Activated gamma-delta T cell treated with anti-CD3 and anti-CD28 coated beads, Interleukin-2, amount 50 U/mL, for 16 hours (primary cell): ENCODE data around the gene NRCAM.

Experiments
- DNase-seq: peaks from one replicate; pipeline ENCODE4 v3.0.0-alpha.2; 2020; ENCODE audit warnings: low read depth

Gene NRCAM

DNA sequence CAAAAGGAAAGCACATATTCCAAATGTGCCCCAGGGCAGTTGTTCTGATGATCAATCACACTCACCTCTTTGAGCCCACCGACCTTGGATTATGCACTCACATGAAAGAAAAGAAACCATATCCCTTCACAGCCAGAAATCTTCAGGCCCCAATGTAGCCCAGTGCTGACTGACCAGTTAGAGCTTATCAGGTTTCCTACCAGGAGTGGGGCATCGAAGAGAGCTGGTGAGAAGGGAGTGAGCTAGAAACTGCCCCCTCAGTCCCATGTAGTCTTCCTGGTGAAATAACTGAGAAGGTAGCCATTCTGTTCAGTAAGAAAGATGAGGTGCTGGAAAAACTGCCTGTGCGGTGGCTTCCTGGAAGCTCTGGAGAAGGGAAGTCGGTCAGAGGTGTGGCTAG lies 32.2 kb downstream of the NRCAM start:
- DNase-seq, result no peak

DNA sequence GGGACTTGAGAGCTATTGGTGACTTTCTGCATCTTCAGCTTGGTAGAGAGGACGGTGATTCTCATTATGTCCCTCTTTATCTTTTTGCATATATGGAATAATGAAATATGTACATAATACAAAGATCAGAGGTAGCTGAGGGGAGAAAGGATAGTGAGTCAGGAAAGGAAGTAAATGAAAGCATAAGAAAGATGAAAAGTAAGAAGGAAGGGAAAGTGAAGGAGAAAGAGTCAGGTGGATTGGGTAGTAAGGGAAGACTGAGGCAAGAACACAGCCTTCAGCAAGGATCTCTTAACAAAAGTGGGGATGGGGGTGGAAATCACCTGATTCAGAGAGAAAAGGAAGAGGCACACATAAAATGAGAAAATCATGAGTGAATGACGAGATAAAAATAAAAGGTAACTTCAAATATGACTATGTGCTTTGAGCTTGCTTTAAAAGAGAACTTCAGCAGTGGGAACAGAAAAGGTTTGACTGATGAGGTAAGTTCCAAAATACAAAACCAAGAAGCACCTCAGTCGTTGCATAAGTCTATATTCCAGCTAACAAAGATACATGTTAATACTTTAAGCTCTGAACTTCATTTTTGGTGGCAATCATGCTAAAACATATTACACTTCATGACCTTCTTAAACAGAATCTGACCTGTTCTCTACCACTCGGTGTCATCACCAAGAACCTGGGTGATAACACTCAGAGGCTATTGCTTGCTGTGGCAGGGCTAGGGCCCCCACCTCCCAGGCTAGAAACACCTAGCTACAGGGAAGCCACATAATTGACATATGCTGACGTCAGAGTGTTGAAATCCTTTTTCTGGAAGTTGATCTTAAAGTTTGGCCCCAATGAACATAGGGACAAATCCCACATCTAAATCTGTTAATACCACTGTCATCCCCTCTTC lies 32.9 kb downstream of the NRCAM start:
- no peak for DNase-seq

DNA sequence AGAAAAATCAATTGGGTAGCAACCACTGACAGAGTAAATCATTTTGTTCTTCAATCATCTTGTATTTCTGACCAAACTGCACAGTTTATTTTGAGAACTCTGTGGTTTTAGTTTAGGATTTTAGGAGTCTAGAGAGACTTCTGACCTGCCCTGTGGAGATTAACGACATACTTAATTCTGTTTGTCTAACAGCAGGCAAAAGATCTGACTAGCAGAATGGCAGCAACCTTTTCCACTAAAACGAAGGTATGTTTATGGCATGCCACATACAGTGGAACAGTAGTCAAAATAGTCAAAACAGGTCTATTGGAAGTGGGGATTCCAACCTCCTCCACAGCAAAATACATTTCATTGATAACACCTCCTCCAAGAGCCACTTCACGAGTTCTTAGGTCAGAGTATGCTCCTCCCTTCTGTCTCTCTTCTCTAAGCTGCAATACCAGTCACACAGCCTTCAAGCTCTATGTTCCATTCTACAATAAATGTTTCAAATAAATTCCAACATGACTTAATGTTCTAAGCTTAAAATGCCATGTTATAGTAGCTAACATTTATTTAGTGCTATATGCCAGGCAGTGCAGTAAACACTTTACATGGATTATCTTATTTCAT lies 34.4 kb downstream of the NRCAM start:
- no peak for DNase-seq

DNA sequence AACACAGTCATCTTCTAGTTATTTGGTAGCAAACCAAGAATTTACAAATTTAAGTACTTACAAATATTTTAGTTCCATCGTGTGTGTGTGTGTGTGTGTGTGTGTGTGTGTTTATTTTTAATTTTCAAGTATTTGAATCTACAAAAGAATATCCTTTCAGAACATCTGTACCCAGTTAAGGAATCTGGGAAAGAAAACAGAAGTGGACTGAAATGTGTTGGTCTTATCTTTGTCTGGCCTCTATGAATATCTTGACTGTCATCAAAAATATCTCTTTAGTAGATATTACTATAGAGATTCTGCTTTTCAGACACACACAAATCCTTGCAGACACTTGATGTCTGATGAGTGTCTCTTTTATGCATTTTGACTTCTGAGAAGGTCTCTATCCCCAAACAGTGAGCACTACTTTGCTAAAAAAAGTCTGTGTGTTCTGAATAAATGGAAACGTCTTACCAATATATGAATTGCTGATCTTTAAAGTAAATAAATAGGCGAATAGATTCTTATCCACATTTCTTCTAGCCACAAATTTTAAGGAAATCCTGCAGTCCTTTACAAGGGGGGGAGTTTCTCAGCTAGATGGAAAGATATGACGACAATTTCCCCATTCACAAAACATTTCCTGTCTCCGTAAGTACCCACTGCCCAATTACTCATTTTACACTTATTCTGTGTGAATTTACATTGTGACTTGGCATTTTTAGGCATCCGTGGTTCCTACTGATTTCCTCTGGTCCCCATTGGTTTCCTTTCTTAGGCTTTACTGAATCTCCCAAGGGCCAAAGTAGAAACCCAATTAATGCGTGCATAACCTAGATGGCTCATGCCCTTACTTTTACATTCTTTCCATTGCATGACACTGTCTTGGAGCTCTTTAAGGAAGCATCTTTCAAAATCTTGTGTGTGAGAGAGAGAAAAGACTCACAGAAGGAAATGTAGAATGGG lies 36.0 kb downstream of the NRCAM start:
- DNase-seq, result no peak

DNA sequence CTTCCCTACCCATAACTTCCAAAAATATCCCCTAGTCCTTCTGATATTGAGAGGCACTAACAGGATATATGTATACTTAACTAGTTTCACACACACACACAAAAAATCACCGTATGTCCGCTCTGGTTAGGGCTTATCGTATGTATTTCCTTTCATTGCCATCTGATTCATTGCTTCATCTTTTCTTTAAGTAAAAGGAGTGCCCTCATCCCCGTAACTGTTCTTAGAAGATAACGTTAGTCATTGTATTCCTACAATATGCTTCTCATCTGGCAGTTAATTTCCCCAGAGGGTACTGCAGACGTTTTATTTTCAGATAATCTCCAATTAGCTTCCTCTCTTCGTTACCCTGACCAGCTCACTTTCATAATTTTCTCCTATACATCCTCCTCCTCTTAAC lies 37.3 kb downstream of the NRCAM start:
- no peak for DNase-seq

DNA sequence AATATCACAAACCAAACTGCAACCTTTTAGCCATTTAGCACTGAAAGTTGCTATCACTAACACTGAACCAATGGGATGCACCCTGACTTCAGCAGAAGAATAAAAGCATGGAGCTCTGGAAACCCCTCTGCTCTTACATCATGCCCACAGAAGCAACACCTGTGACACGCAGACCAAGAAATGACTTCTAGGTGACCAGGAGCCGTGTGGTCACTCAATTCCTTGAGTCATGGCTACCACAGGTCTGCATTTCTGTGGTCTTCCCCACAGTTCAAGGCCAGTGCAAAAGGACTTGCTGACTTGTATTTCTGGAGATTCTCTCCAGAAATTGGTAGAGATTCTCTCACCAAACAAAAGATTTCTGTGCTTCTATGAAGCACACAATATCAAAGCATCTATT lies 38.3 kb downstream of the NRCAM start:
- DNase-seq, result no peak

DNA sequence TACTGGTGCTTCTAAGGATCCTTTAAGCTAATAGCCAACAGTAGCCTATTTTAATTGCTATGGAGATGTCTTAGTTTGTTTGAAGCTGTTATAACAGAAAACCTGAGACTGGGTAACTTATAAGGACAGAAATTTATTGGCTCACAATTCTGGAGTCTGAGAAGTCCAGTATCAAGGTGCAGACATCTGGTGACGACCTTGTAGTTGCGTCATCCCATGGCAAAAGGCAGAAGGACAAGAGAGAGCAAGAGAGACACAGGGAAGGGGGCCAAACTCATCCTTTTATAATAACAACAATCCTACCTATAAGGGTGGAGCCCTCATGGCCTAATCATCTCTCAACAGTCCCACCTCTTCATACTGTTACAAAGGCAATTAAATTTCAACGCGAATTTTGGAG lies 39.1 kb downstream of the NRCAM start:
- no peak for DNase-seq

DNA sequence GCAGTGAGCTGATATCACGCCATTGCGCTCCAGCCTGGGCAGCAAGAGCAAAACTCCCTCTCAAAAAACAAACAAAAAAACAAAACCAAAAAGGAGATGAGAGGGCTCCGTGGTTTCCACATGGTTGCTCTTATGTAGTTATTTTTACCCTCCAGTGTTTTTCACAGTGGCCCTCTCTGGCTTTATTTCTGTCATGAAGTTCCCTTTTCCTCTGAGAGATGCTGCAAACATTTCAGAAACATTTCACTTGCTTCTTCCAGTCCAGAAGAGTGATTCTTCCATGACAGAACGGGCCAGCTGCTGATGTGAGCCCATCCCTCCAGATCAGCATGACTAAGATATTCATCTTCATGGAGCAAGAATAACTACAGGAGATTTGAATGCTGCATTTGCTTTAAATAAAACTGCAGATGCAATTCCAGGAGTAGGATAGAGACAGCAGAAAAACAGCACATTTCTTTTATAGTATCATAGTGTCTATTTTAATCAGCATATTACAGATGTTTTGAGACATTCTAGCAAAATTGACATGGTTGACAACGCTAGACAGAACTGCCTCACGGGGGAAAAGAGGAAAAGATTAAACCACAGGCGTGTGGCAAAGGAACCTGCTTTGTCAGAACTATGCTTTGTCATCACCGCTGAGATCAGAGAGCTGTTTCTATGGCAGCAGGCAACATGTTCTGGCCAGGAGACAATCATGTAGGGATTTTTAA lies 40.3 kb downstream of the NRCAM start:
- no peak for DNase-seq

DNA sequence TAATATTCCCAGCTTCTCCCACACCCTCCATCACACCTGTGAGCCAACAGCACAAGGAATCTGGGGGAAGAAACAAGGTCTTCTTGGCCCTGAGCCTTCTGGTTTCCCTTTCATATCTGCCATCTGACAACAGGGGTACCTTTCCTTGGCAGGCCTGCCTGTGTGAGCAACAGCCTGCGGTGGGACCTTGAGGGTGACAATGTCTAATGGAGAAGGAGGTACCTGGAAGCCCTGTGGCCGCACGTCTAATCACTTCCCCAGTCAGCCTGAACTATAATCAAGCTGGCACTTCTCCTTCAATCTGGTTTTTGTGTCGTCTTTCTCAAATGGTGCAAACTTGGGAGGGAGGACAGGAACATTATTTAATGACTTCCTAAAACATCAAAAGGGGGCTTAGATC lies 41.2 kb downstream of the NRCAM start:
- DNase-seq, result no peak

DNA sequence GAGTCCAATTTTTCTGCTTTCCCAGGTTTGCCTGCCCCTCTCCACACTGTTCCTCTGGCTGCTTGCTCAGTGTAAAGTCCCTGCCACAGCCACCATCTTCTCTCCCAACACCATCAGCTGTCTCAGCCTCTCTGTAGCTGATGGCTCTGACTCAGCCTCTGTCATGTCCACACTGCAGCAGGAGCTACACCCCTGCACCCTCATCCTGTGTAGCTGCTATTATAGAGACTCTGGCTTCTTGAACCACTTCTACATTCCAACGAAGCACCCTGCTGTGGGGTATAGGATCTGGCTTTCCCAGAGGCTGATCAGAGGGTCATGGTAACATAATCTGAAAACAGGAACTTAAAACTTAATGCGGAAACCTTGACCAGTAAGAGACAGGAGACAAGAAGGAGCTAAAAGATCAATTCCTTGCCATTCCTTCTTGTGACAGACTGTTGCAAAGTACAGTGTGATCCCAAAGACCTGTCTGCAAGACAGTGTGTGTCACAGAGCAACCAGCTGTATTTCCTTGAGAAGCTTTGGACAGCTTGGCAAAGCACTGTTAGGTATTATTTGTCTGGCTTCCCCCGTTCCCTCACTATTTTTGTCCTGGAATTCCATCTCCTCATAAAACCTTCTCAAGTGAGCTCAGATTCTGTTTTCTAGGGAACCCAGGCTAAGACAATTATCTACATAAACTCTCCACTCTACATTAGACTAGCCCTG lies 42.3 kb downstream of the NRCAM start:
- DNase-seq, result no peak

DNA sequence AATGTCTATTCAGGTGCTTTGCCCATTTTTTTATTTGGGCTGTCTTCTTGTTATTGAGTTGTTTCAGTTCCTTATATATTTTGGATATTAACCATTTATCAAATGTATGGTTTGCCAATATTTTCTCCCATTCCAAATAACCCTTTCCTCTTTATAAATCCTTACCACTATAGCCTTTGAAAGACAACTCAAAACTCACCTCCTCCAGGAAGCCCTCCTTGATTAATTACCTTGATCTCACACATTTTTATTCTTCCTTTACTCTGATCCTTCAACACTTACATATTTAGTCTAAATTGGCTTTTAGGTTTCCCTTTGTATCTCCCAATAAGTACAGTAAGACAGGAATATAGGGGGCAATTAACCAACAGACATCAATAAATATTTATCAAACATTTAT lies 42.9 kb downstream of the NRCAM start:
- DNase-seq, result no peak

DNA sequence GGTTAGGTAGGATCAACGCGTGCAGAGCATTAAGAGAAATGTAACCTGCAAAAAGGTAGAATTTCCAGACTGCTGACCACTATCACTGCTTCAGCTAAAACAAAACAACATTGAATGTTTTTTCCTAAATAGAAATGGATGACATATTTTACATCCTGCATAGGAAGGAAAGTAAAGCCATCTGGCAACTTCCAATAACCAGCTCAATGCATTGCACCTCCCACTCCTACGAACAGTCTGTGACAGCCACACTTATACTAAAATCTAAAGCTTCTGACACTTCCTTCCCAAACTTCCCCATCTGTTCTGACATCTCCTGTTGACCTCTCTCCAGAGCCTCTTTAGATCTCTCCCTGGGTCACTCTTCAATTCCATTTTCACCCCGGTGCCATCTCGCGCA lies 47.1 kb downstream of the NRCAM start:
- no peak for DNase-seq

DNA sequence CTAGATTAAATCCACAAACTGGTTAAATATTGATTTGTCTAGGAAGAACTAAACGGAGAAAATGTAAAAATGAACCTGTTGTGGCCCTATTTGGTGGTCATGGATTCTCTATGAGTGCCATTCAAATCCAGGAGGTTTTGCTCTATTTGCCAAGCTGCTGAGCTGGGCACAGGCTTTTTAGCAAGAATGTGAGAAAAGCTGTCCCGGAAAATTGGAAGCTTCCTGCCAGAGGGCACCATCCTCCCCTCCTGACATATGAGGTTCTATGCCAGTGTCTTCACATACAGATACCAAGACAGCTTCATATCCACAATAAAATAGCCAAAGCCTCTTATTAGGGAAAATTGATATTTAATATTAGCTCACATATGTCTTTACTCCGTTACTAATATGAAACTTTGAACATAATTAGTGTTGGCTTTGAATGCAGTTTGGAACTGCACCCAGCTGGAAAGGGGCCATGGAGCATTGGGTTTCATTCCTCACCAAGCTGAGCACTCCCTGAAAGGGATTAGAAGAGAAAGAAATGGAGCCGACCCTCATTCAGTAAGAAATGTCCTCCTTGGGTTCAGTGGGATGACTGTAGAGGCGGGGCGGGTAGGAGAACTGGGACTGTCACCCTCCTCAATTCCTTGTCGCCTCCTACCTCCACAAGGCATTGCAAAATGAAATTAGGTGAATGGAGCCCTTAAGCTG lies 47.8 kb downstream of the NRCAM start:
- no peak for DNase-seq

DNA sequence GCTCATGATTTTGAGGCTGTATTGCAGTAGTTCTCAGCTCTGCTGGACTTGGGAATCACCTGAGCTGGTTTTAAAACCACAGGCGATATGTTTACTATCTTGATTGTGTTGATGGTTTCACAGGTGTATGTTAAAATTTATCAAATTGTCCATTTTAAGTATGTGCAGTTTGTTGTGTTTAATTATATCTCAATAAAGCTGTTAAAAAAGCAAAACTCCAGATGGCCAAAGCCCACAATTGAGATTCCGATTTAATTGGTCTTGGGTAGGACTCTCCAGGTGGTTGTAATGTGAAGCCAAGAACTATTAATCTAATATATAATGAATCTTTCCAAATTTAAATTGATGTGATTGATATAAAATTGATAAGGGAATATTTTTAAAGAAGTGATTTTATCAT lies 48.6 kb downstream of the NRCAM start:
- DNase-seq, result no peak

DNA sequence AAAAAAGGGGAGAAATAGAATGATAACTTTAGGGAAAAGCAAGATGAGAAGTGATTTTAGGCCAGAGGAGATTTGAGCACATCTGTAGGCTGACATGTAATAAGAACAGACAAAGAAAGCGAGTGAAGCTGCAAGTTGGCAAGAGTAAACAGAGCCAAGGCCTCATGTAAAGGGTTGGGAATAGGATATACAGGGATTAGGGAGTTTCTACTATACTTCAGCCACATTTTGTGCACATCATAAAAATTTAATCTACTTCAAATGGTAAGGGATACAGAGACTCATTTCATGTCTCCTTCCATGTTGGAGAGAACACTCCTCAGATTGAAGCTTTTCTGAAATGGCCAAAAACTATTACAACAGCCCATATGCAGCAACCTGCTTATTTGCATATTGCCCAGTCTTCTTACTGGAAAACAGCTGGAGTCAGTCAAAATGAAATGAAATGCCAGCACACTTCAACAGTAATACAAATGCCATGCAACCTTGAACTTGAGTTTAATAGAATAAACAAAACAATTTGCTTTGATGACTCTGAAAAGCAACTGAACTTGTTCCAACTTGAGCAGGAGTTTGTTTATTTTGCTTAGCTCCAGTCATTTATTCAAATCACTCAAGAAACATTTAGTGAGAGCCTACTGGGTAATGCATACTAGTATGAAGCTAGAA lies 49.9 kb downstream of the NRCAM start:
- no peak for DNase-seq

DNA sequence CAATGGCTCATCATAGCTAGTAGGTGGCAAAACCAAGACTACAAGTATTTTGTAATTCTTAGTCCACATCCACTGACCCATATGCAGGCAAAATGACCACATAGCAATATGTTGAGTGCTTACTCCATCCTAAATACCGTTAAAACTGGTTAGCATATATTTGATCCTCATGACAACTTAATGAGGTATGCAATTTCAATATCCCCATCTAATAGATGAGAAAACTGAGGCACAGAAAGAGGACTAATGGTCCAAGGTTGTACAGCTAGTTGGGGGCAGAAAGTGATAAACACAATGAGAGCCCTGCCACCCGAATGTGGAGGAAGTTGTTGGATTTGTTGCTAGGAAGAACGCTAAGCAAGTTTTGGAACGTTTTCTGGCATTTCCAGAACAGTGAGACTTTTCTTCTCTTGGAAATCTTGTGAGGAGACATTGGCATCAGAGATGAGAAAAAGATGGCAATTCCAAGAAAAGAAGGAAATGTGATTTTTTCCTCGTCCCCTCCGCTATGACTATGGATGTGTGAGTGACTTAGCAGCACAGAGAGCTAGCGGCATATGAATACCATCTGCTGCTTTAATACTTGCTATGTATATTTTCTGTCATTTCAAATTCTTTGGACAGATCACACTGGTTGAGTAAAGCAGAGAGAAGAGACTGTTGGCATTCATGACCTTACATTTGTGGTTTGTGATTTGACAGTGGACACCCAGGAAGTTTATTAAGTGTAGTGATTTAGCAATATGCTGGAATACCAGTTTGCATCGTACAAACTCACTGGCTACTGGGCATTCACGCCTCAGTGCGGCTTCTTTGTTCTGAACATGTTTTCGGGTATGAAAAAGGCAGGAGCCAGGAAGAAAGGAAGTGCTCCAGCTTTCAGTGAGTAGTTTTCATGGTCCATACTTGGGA lies 51.5 kb downstream of the NRCAM start:
- DNase-seq, result no peak

DNA sequence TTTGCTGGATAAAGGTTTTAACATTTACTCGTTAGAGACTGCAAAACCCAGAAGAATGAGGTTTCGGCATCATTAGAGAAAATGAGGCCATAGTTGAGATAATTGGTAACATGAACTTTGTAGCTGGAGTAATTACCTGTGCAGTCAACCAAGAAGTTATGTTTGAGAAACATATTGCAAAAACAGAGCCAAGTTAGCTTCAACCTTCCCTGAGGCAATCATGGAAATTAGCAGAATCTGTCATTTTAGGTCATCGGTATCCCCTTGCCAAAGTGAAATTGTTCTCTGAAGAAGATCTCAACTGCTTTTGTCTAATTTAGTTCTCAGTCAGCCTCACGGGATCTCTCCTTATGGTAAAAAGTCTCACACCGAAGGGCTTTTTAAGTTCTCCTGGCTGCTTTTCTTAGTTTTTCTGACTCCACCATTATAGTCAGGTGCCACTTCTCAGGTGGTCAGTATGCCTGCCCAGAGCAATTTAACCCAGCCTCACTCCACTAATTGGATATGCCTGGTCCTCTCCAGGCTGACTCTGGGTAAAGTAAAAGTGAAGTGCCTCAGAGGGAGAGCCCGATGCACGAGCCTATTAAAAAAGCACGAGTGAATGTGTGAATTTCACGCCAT lies 52.5 kb downstream of the NRCAM start:
- DNase-seq, result no peak

DNA sequence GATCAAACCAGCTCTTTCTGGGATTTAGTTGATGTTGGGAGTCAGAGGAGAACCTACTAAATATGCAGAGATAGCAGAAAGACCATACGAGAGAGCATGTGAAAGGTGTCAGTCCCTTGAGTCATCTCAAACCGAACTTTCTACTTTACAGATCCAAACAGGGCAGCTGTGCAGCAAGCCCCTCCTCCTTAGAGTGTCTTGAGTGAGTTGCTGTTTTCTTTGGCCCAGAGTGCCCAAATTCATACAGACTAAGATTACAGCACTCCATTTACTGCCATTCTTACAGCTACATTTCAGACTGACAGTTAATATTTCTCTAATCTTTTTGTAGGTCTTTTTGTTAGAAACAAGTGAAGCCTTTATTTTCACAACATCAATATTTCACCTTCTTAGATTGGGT lies 53.4 kb downstream of the NRCAM start:
- no peak for DNase-seq

DNA sequence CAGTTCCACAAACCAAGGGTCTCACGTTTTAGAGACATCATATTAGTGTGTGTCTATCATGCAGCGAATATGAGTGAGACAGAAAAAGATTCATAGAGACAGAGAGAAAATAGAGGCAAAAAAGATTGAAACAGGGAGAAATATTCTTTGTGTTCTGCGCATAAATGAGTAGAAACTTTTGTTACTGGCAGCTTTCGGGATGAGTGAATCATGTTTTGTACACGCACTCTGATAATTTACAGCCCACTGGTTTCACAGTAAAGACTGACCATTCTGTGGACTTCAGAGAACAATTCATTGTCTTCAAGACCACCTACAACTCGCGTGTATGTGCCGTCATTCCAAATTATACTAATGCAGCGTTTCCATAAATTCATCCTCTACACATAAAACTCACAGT lies 60.2 kb downstream of the NRCAM start:
- no peak for DNase-seq
